HT1080 (cell line): ENCODE data around the gene FAM13C. TPM values are rescaled to one million over a fixed set of nuclear protein-coding genes. Genes with fewer than 3 reads are reported as not detected.

Experiments
- DNase-seq: peaks from one replicate; pipeline ENCODE4 v3.0.0-alpha.2; 2015; ENCODE audit warnings: low read depth
- total RNA-seq: library from RNA; depleted of rRNA; stranded (reverse); fragments of >200 nt; shearing (Covaris generic); gene quantifications from 2 replicates; pipeline ENCODE4 v1.2.3, GENCODE V29; 2014

FAM13C gene
- total RNA-seq, 1 experiment from 2014 or later: 3.1 TPM

- no peak for DNase-seq
Observed at GRCh38 chr10:59319854-59320253, 42.5 kb downstream of the FAM13C start.

GRCh38 chr10:59317066-59317465 is 45.3 kb downstream of the FAM13C start:
- DNase-seq: no peak

GRCh38 chr10:59315465-59315864 is 46.9 kb downstream of the FAM13C start:
- no peak for DNase-seq

GRCh38 chr10:59314268-59314667 is 48.1 kb downstream of the FAM13C start:
- no peak for DNase-seq

GRCh38 chr10:59312247-59312646 is 50.1 kb downstream of the FAM13C start:
- DNase-seq: no peak

- no peak for DNase-seq
Observed at GRCh38 chr10:59311025-59311424, 51.3 kb downstream of the FAM13C start.

GRCh38 chr10:59310324-59310914 is 51.9 kb downstream of the FAM13C start:
- DNase-seq: no peak

DNA sequence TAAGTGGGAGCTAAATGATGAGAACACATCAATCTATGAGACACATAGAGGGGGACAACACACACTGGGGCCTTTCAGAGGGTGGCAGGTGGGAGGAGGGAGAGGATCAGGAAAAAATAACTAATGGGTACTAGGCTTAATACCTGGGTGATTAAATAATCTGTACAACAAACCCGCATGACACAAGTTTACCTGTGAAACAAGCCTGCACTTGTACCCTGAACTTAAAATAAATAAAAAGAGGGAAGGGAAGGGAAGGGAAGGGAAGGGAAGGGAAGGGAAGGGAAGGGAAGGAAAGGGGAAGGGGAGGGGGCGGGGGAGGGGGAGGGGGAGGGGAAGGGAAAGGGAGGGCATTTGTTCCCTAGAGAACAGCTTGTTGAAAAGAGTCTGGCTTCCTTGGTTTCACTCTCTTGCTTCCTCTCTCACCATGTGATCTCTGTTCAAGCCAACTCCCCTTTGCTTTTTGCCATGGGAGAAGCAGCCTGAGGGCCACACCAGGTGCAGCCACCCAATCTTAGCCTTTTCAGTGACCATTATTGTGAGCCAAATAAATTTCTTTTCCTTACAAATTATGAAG is 57.7 kb downstream of the FAM13C start:
- no peak for DNase-seq

DNA sequence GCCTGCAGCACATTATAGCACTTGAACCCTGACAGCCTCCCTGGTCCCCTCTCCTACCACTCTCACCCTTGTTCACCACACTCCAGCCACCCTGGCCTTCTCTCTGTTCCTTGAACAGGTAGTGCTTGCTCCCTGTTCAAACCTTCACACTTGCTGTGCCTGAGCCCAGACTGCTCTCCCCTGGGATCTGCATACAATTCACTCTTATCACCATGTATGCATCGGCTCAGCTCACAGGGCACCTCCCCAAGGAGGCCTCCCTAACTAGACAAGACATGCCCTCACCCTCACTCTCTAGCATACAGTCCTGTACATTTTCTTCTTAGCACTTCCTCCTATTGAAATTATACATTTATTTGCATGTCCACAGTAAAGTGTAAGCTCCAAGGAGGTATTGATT is 59.3 kb downstream of the FAM13C start:
- no peak for DNase-seq

DNA sequence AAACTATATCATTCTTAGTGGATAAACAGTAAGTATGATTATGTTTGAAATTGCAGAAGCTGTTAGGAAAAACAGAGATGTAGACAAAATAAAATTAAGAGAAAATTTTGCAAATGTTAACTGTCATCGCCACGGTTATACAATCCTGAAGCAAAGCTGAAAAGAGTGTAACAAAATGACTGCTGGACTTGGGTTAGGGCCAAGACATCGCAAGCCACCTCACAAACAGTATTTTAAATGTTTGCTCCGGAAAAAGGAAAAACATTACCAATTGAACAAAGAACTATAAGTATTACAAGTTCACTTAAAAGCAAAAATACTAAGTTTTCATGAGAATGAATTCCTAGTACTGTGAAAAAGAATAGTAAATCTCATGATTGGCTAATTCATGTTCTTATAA is 60.0 kb downstream of the FAM13C start:
- no peak for DNase-seq

- no peak for DNase-seq
Observed at GRCh38 chr10:59301067-59301754, 61.1 kb downstream of the FAM13C start.

DNA sequence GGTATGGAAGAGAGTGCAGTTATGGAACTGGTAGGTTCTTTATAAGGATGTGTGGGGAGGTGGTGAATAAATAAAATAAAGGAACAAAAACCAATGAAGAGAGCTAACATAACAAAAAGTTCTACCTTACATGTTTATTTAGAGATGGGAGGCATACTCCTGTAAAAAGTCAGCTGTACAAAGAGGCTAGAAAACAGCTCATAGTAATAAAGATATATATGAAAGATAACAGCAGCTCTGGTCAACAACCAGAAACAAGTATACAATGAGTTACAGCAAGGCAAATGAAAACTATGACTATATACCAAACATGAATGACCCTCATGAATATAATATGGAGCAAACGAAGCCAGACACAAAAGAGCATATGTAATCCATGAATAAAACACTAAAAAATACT is 62.0 kb downstream of the FAM13C start:
- no peak for DNase-seq

GRCh38 chr10:59299933-59300332 is 62.4 kb downstream of the FAM13C start:
- no peak for DNase-seq

DNA sequence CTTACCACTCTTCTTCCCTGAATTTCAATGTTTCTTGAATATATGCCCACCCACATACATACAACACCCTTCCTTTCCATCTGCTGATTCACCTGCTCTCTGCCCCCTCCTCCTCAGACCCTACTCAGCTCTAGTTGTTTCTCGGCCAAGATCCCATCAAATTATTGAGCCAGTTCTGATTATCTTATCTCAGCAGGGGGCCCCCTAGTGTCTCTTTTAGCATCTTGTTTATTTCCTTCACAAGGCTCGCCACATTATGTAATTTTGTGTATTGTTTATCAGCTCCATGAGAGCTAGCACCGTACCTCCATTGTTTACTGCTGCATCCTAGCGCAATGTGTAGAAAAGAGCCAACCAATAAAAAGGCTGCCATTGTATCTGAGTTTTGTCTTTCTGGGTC is 71.9 kb downstream of the FAM13C start:
- no peak for DNase-seq

GRCh38 chr10:59289853-59290252 is 72.5 kb downstream of the FAM13C start:
- no peak for DNase-seq

- DNase-seq: peak; percentile 23
Observed at GRCh38 chr10:59287587-59288255, 74.6 kb downstream of the FAM13C start.

GRCh38 chr10:59285848-59286247 is 76.5 kb downstream of the FAM13C start:
- no peak for DNase-seq

GRCh38 chr10:59285073-59285472 is 77.3 kb downstream of the FAM13C start:
- DNase-seq: no peak

DNA sequence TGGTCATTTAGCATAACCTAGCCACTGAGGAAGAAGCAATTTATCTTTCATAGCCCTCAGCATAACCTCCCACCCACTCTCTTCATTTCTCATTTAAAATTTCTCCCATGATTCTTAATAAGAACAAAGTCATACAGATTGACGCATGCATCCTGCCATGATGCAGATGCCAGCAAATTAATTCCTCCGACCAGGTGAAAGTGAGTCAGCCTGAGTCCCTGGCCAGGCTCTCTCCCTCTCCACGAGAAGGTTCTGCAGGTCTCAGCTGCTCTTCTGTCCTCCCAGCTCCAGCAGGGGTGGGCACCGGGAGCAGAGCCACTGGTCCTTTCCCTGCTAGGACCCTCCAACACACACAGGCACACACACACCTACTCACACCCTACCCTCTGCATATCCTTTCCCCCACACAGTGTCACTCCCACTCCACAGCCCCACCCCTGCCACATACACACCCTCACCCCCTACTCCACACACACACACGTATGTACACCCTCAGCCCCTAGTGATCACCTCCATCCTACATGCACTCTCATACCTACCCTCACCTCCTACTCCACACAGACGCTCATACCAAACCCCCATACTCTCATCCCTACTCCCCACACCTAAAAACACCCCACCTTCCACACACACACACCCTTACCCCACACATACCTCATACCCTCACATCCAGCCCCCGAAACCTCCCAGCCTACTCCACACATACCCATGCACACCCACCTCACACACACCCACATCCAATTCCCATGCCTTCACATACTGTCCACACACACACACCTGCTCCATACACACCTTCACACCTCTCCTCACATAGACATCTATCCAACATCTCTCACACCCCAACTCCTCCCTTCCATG is 78.0 kb downstream of the FAM13C start:
- DNase-seq: peak; percentile 63

- DNase-seq: no peak
Observed at GRCh38 chr10:59283456-59284091, 78.8 kb downstream of the FAM13C start.

DNA sequence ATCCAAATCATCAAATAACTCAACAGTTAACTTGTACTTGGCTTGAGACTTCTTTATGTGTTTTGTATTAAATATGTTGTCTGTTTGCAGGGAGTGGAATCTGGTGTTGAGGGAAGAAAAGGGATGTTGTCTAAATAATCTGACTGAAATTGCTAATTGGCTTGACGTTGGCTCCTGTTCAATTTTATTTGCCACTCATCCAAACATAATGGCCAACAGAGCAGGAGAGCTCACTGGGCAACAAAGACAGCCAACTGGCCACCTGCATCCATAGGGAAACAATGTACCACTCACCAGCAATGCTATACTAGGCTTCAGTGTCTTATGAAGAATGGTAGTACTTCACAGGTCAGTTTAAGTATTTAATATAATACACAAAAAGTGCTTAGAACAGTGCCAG is 80.5 kb downstream of the FAM13C start:
- no peak for DNase-seq
